SU-DHL-6 (cell line): Measurements from ENCODE around the gene NPR3.

Experiments used
- EZH2phosphoT487 ChIP-seq: fragments of 200-600 bp; sonication (generic), shearing (Covaris generic); conservative IDR thresholded peaks from 2 replicates; pipeline ENCODE4 v1.6.1; 2018; ENCODE audit warnings: mild to moderate bottlenecking, antibody characterized with exemption, low read length, moderate library complexity, mixed read lengths
- TF ChIP-seq, protein P1 (sequence below): fragments of 200-600 bp; sonication (generic); IDR thresholded peaks from one replicate; pipeline ENCODE4 v1.5.1; 2017; ENCODE audit warnings: antibody characterized with exemption, mild to moderate bottlenecking, low read length, moderate library complexity; ENCODE audit not compliant: insufficient read depth, poor library complexity, severe bottlenecking

DNA sequence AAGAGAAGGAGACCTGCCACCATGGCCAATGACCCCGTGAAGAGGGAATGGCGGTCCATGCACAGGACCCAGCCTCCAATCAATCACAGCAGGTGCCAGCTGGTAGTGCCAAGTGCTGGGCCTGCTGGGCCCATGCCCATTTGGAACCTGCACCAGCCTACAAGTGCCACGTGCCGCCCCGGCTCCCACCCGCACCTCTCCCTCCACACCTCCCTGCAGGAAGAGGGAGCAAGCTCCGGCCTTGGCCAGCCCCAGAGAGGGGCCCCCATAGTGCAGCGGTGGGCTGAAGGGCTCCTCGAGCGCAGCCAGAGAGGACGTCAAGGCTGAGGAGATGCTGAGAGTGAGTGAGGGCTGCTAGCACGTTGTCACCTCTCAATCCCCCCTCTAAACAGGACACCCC is 37.8 kb upstream of the NPR3 start:
- TF ChIP-seq, protein P1, sequence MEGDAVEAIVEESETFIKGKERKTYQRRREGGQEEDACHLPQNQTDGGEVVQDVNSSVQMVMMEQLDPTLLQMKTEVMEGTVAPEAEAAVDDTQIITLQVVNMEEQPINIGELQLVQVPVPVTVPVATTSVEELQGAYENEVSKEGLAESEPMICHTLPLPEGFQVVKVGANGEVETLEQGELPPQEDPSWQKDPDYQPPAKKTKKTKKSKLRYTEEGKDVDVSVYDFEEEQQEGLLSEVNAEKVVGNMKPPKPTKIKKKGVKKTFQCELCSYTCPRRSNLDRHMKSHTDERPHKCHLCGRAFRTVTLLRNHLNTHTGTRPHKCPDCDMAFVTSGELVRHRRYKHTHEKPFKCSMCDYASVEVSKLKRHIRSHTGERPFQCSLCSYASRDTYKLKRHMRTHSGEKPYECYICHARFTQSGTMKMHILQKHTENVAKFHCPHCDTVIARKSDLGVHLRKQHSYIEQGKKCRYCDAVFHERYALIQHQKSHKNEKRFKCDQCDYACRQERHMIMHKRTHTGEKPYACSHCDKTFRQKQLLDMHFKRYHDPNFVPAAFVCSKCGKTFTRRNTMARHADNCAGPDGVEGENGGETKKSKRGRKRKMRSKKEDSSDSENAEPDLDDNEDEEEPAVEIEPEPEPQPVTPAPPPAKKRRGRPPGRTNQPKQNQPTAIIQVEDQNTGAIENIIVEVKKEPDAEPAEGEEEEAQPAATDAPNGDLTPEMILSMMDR: no peak
- TF ChIP-seq EZH2phosphoT487: no peak
